H1 (cell line): ENCODE measurements around the gene KCNA5.

ENCODE experiments used
- CTCF ChIP-seq, 3 experiments: IDR thresholded peaks; 1 replicate in 2 of 3; 2 replicates in 1 of 3; pipeline versions ENCODE4 v1.5.1 to v1.6.1; 2011; ENCODE audit warnings: low read length in 3 of 3, mild to moderate bottlenecking in 3 of 3, inconsistent platforms in 2 of 3, low read depth in 1 of 3, moderate library complexity in 1 of 3; ENCODE audit not compliant: insufficient read depth in 1 of 3; ENCODE audit errors: control extremely low read depth in 1 of 3
- MAX ChIP-seq: IDR thresholded peaks from 2 replicates; pipeline ENCODE4 v1.6.1; 2012; ENCODE audit warnings: inconsistent platforms
- POLR2A ChIP-seq, 2 experiments: IDR thresholded peaks; 1 replicate in 1 of 2; 2 replicates in 1 of 2; pipeline ENCODE4 v1.6.1; 2011; ENCODE audit warnings: low read depth in 2 of 2, low read length in 2 of 2, mild to moderate bottlenecking in 2 of 2; ENCODE audit errors: control extremely low read depth in 1 of 2

- no peak for TF ChIP-seq CTCF (IDR thresholded peaks at IDR 0.05; ENCODE audit: control extremely low read depth in 1 of 3, insufficient read depth in 1 of 3, low read depth in 1 of 3, low read length in 3 of 3)
- TF ChIP-seq POLR2A (IDR thresholded peaks at IDR 0.05; ENCODE audit: control extremely low read depth in 1 of 2, low read depth in 2 of 2, low read length in 2 of 2): no peak
- TF ChIP-seq MAX: no peak
Observed at GRCh38 chr12:5008661-5009060, 35.0 kb upstream of the KCNA5 start.
